ENCODE measurements around the gene PAGE4. TPM values are rescaled to one million over a fixed set of nuclear protein-coding genes. Genes with fewer than 3 reads are reported as not detected.

Gene PAGE4
- total and polyA plus RNA-seq, 9 of the 15 experiments (the other 6 are each of a cell fraction or from before 2014, with no cell fraction given), result 0.99 to 8.0 (median 3.9) TPM

DNA sequence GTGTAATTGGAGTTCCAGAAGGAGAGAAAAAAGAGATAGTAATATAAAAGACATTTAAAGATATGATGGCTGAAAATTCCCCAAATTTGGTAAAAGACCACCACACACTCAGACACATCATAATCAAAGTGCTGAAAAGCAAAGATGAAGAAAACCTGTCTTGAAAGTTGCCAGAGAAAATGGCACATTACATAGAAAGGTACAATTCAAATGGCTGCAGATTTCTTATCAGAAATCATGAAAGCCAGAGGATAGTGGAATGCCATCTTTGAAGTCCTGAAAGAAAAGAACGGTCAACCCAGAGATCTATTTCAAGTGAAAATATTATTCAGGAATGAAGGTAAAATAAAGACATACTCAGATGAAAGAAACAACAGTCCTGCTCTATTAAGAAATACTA is 29.3 kb upstream of the PAGE4 start:
- ChIA-PET CTCF (ENCODE audit: low intra/inter-chr PET ratio) (no interaction called here), POLR2A (no interaction called here)
- Histone ChIP-seq H3K79me2 (ENCODE audit: control insufficient read depth, insufficient read depth, low read length) (no peaks in the 10 kb centered on the region), H4K20me1 (replicated peaks; ENCODE audit: control insufficient read depth, insufficient read depth, low read length) (no peaks in the 10 kb centered on the region), H3K27me3 (ENCODE audit: control insufficient read depth in 2 of 2, insufficient read depth in 2 of 2, low read length in 2 of 2) (no peaks in the 10 kb centered on the region), H3K9ac (ENCODE audit: insufficient read depth in 1 of 2, low read depth in 2 of 2, low read length in 2 of 2) (no peak overlapping the region), H3K4me3 (no peak overlapping the region), H3K27ac (ENCODE audit: extremely low read depth, low read depth, low read length) (no peak overlapping the region), H2AFZ (ENCODE audit: low read depth, low read length) (no peak overlapping the region), H3K9me3 (replicated peaks; ENCODE audit: control insufficient read depth, insufficient read depth, low read depth, low read length) (no peaks in the 10 kb centered on the region), H3K9me1 (ENCODE audit: control insufficient read depth, insufficient read depth, low read length) (no peaks in the 10 kb centered on the region), H3K4me1 (replicated peaks in 1 of 2; ENCODE audit: control insufficient read depth in 2 of 2, insufficient read depth in 2 of 2, low read length in 2 of 2) (no peaks in the 10 kb centered on the region), H3K4me2 (ENCODE audit: insufficient read depth, low read length) (no peak overlapping the region), H3K36me3 (ENCODE audit: control insufficient read depth, insufficient read depth, low read length) (no peaks in the 10 kb centered on the region)
- intact Hi-C loops (cut with micrococcal nuclease) (no loop called here), in situ Hi-C loops (cut with MboI) (no loop called here)
- no TSS peak for BruUV-seq (replicated peaks)
- WGBS (ENCODE audit: insufficient coverage, low coverage, missing lambda C conversion rate), result 0% methylated on average over 1 of the region's 1 CpG
- TF ChIP-seq SNRNP70 (optimal IDR thresholded peaks at IDR 0.05; ENCODE audit: low read depth, low read length) (no peak), HMG20A (CRISPR knock-in tag; conservative IDR thresholded peaks at IDR 0.05) (no peak), KLF6 (CRISPR knock-in tag; IDR thresholded peaks at IDR 0.05; ENCODE audit: borderline replicate concordance) (no peak), ZNF436 (CRISPR knock-in tag; IDR thresholded peaks at IDR 0.05) (no peak)
- FAIRE-seq (no peak), ATAC-seq (no peak), DNase-seq (ENCODE audit: extremely low read depth in 1 of 4, low spot score in 3 of 4) (no peak)

DNA sequence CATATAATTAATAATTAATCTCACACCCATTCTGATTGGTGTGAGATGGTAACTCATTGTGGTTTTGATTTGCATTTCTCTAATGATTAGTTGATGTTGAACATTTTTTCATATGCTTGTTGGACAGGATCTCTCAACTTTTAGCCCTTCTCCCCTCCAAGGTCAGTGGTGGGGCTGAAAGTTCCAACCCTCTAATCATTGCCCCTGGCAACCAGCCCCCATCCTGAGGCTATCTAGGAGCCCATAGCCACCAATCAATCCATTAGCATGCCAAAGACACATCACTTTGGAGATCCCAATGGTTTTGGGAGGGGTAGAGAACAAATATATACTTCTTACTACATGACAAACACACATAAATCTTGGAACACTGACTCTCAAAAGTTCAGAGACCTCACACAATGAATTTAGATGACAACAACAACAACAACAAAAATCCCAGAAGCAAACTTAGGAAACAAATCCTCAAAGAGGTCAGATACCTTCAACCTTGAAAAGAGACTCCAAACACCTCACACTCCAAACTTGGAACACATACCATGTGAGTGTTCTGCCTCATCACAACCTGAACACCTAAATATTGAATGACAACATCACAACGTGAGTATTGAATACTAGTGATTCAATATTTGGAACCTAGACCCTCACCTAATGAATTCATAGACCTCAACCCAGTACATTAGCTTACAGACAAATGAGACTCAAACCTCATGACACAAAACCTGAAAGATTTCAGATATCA is 19.0 kb upstream of the PAGE4 start:
- Histone ChIP-seq H3K9me1 (ENCODE audit: control insufficient read depth, insufficient read depth, low read length) (no peaks in the 10 kb centered on the region), H3K9ac (ENCODE audit: insufficient read depth in 1 of 2, low read depth in 2 of 2, low read length in 2 of 2) (no peak overlapping the region), H3K79me2 (ENCODE audit: control insufficient read depth, insufficient read depth, low read length) (no peaks in the 10 kb centered on the region), H3K9me3 (replicated peaks; ENCODE audit: control insufficient read depth, insufficient read depth, low read depth, low read length) (no peaks in the 10 kb centered on the region), H3K27ac (ENCODE audit: extremely low read depth, low read depth, low read length) (no peak overlapping the region), H3K4me1 (replicated peaks in 1 of 2; ENCODE audit: control insufficient read depth in 2 of 2, insufficient read depth in 2 of 2, low read length in 2 of 2) (no peaks in the 10 kb centered on the region), H4K20me1 (replicated peaks; ENCODE audit: control insufficient read depth, insufficient read depth, low read length) (no peaks in the 10 kb centered on the region), H3K4me3 (no peak overlapping the region), H3K27me3 (ENCODE audit: control insufficient read depth in 2 of 2, insufficient read depth in 2 of 2, low read length in 2 of 2) (no peaks in the 10 kb centered on the region), H2AFZ (ENCODE audit: low read depth, low read length) (no peak overlapping the region), H3K36me3 (ENCODE audit: control insufficient read depth, insufficient read depth, low read length) (no peaks in the 10 kb centered on the region), H3K4me2 (ENCODE audit: insufficient read depth, low read length) (no peak overlapping the region)
- no peak for TF ChIP-seq FOSL1 (tag; conservative IDR thresholded peaks at IDR 0.05)
- intact Hi-C loops (cut with micrococcal nuclease), result no loop called here
- DNase-seq (ENCODE audit: extremely low read depth in 1 of 4, low spot score in 3 of 4) (no peak), FAIRE-seq (no peak), ATAC-seq (no peak)
- BruUV-seq (replicated peaks), result no TSS peak
- WGBS (ENCODE audit: insufficient coverage, low coverage, missing lambda C conversion rate), result 0% methylated on average over 1 of the region's 1 CpG
- POLR2A ChIA-PET, result no interaction called here
- in situ Hi-C loops (cut with MboI), result no loop called here
- CTCF ChIA-PET (ENCODE audit: low intra/inter-chr PET ratio), result no interaction called here
